NB4 (cell line): Measurements from ENCODE around the gene SIGLEC1.

Experiments
- CTCF ChIP-seq: IDR thresholded peaks from one replicate; pipeline ENCODE4 v1.5.1; 2012; ENCODE audit warnings: low read depth, low read length
- TF ChIP-seq, protein P1 (sequence below): IDR thresholded peaks from 2 replicates; pipeline ENCODE4 v1.6.1; 2011; ENCODE audit warnings: low read depth, low read length

DNA sequence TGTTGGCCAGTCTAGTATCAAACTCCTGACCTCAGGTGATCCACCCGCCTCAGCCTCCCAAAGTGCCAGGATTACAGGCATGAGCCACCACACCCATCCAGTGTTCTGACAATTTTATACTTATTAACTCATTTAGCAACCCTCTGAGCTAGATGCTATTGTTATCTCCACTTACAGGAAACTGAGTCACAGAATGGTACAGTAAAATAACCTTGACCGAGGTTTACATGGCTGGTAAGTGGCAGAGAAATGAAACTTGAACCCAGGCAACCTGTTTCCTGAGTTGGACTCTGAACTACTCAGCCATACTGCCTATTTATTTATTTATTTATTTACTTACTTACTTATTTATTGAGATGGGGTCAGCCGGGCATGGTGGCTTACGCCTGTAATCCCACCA, 6.6 kb upstream of the SIGLEC1 start:
- TF ChIP-seq CTCF = no peak
- TF ChIP-seq, protein P1, sequence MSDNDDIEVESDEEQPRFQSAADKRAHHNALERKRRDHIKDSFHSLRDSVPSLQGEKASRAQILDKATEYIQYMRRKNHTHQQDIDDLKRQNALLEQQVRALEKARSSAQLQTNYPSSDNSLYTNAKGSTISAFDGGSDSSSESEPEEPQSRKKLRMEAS = no peak
